Measurements from ENCODE around the gene RBM6. TPM values are rescaled to one million over a fixed set of nuclear protein-coding genes. Genes with fewer than 3 reads are reported as not detected.

RBM6 gene
- polyA plus RNA-seq, 4 donors, result 98.8 to 148 (median 115) TPM

DNA sequence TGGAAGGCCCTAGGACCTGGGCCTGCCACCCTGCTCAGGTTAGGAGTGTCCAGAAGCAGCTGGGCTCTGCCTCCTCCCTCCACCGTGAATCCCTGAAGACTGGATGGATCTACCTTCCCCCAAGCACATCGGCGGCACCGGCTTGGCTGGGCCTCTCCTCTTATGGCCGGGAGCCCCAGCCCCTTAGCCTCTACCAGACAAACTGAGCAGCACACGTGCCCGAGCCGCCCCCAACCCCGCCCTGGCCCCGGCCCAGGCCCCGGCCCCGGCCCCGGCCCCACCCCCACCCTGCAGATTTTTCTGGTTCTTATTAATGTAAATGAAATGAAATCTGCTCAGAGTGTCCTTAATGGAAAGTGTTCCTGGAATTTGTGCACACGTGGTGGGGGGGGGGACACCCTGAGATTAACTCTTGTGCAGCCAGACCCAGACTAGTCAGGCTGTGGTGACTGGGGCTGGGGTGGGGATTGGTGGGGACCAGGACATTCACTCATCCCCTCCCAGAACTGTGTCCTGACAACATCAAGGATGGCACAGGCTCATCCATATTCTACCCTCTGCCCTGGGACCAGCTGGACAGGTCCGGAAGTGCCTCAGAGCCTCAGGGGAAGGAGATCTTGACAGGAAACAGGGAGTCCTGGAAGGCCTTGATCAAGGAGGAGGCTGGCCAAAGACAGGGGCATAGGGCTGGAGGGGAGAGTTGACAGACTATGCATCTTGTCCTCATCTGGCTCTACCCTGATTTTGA is 184.3 kb downstream of the RBM6 start:
- no peak for DNase-seq (ENCODE audit: low read depth in 4 of 4, low spot score in 3 of 4)

DNA sequence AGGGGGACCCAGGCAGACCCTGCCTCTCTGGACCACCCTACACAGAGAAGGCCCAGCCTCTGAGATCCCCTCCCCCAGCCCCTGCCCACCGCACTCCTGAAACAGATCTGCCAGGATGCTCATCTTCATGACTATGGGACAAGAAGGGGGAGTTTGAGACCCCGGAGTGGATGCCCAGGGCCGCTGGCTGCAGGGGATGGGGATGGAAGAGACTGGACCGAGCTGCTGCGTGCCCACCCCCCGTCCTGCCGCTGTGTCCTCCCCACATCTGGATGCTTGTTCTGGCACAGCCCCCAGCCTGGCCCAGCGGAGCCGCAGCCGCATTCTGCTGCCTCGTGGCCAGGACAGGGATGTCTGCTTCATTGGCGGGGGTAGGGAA is 184.8 kb downstream of the RBM6 start:
- no peak for DNase-seq (ENCODE audit: low read depth in 4 of 4, low spot score in 3 of 4)

DNA sequence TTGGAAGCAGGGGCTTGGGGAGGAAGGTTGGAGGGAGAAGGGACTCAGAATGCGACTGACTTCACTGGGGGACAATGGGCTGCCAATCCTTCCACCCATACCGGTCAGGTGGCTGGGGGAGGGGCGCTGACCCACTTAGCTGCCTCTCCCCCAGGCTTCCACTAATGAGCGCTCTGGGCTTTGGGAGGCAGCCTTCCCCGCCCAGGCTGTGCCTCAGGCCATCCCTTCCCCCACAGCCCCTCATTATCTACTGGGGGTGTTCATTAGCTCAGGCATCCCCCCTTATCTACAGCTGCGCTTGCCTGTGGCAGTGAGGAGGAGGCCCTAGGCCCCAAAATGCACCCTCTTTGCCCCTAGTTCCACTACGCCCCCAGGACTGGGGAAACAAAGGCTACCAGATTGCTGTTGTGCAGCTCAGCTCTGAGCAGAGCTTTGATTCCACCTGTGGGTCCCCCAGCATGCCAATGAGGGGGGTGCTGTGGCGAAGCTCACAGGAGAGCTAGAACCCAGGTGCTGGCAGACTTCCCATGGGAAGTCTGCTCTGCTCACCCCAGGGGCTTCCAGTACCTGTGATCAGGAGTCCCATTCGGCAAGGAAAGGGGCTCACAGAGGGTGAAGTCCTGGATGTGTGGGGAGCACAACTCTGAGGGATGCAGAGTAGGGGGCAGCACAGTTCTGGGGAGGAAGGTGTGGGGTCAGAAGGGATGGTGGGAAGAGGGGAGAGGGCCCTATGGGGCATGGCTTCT is 185.8 kb downstream of the RBM6 start:
- no peak for DNase-seq (ENCODE audit: low read depth in 4 of 4, low spot score in 3 of 4)

DNA sequence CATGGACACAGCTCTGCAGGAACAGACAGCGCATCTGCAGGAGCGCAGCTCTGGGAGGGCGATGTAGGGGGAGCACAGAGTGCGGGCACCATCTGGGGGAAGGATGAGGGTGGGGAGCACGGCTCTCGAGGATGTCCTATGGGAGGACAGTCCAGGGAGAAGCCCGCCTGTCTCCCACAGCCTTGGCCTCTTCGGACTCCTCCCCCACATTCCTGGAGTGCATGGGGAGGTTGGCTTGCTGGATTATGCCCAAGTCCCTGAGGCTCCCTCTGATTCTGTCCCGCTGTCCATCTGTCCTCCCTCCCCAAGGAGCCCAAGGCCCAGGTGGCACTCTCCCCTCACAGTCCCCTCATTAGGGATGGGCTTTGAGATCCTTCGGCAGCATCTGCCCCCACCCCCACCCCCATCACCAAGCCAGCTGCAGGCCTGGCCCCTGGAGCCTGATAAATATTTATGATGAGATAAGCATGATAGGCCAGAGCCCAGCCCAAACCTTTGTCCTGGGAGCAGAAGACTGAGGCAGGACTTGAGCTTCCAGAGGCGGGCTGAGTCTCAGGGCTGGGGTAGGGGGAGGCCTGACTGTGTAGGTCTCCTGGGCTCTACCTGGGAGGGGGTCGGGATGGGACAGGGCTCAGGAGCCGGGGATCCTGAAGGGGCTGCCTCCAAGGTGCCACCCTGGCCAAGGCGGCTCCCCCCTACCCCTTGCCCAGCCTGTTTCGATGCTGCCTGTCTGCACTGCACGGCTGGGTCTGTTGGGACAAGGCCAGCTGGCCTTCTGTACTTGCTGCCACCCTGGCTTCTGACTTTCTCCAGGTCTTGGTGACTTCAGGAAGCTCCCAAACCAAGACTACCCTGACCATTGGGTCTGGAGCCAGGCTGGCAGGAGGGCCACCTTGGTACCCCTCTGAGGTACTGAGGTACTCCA is 186.6 kb downstream of the RBM6 start:
- DNase-seq (ENCODE audit: low read depth in 4 of 4, low spot score in 3 of 4), result peak in 2 of 4 donors; percentile 69 to 77

Other genes with a start within 250 kb of the RBM6 start
- gene AMIGO3, start 220.5 kb upstream of the RBM6 start, polyA plus RNA-seq (ENCODE audit: insufficient read length in 4 of 4), result 1 to 10 TPM in 3 of 4 donors, under 1 TPM in 1; 0.94 to 2.6 (median 1.3) TPM
- 10 to 100 TPM; 12.8 to 17.0 (median 14.0) TPM for gene GMPPB, start 216.2 kb upstream of the RBM6 start, polyA plus RNA-seq (ENCODE audit: insufficient read length in 4 of 4)
- gene IP6K1, start 153.6 kb upstream of the RBM6 start, polyA plus RNA-seq (ENCODE audit: insufficient read length in 4 of 4), result 10 to 100 TPM; 54.0 to 64.2 (median 59.5) TPM
- under 1 TPM in 1 of 4 donors, not detected in 3; 0.05 TPM for gene CDHR4, start 140.3 kb upstream of the RBM6 start, polyA plus RNA-seq (ENCODE audit: insufficient read length in 4 of 4)
- 10 to 100 TPM; 10.3 to 13.1 (median 12.0) TPM for gene INKA1, start 136.9 kb upstream of the RBM6 start, polyA plus RNA-seq (ENCODE audit: insufficient read length in 4 of 4)
- gene UBA7, start 126.2 kb upstream of the RBM6 start, polyA plus RNA-seq (ENCODE audit: insufficient read length in 4 of 4), result 10 to 100 TPM; 35.4 to 45.3 (median 39.2) TPM
- gene TRAIP, start 83.6 kb upstream of the RBM6 start, polyA plus RNA-seq (ENCODE audit: insufficient read length in 4 of 4), result 10 to 100 TPM in 2 of 4 donors, 1 to 10 TPM in 2; 8.6 to 10.4 (median 9.9) TPM
- under 1 TPM; 0.07 to 0.39 (median 0.15) TPM for gene CAMKV, start 70.2 kb upstream of the RBM6 start, polyA plus RNA-seq (ENCODE audit: insufficient read length in 4 of 4)
- 1 to 10 TPM in 3 of 4 donors, under 1 TPM in 1; 0.84 to 1.5 (median 1.3) TPM for gene MST1R, start 36.3 kb upstream of the RBM6 start, polyA plus RNA-seq (ENCODE audit: insufficient read length in 4 of 4)
- 10 to 100 TPM in 1 of 4 donors, 1 to 10 TPM in 3; 7.1 to 10.8 (median 7.9) TPM for gene MON1A, start 10.3 kb upstream of the RBM6 start, polyA plus RNA-seq (ENCODE audit: insufficient read length in 4 of 4)
- gene RBM5, start 148.8 kb downstream of the RBM6 start, polyA plus RNA-seq (ENCODE audit: insufficient read length in 4 of 4), result 100 to 1,000 TPM; 231 to 273 (median 235) TPM
- gene SEMA3F, start 215.2 kb downstream of the RBM6 start, polyA plus RNA-seq (ENCODE audit: insufficient read length in 4 of 4), result 10 to 100 TPM; 75.1 to 81.1 (median 78.5) TPM